ENCODE results near the gene TOMM40. TPM values are rescaled to one million over a fixed set of nuclear protein-coding genes. Genes with fewer than 3 reads are reported as not detected.
"Not testable (repeated sequence)": the region's sequence is repeated elsewhere in the genome, so short reads cannot be mapped to it uniquely, and the experiment has no call there.

The TOMM40 gene
- polyA plus RNA-seq, 4 donors, result 24.6 to 82.7 (median 29.0) TPM

DNA sequence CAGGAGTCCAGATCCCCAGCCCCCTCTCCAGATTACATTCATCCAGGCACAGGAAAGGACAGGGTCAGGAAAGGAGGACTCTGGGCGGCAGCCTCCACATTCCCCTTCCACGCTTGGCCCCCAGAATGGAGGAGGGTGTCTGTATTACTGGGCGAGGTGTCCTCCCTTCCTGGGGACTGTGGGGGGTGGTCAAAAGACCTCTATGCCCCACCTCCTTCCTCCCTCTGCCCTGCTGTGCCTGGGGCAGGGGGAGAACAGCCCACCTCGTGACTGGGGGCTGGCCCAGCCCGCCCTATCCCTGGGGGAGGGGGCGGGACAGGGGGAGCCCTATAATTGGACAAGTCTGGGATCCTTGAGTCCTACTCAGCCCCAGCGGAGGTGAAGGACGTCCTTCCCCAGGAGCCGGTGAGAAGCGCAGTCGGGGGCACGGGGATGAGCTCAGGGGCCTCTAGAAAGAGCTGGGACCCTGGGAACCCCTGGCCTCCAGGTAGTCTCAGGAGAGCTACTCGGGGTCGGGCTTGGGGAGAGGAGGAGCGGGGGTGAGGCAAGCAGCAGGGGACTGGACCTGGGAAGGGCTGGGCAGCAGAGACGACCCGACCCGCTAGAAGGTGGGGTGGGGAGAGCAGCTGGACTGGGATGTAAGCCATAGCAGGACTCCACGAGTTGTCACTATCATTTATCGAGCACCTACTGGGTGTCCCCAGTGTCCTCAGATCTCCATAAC lies 14.5 kb downstream of the TOMM40 start, which contains the start of gene APOE:
APOE (plus strand) TSS at position 360 of the 724 bp plus-strand sequence. CDS start 829 bp downstream, outside the sequence.
- Histone ChIP-seq H3K4me1 (ENCODE audit: control insufficient read depth in 3 of 3, insufficient read depth in 2 of 3, low read depth in 1 of 3, low read length in 2 of 3) (peaks cover 0 to 22% (median 0%) of the 10 kb centered on the region in 3 donors), H3K36me3 (ENCODE audit: control insufficient read depth in 3 of 3, insufficient read depth in 2 of 3, low read depth in 1 of 3, low read length in 3 of 3) (peaks cover 0 to 32% (median 3%) of the 10 kb centered on the region in 3 donors), H3K27ac (ENCODE audit: low read depth in 1 of 3, low read length in 2 of 3) (peak within 1 kb of the TSS in 1 of 3 donors; percentile 65), H3K9me3 (ENCODE audit: control insufficient read depth in 2 of 2, insufficient read depth in 1 of 2, low read depth in 1 of 2, low read length in 1 of 2) (no peaks in the 10 kb centered on the region), H3K27me3 (ENCODE audit: control insufficient read depth in 3 of 3, insufficient read depth in 3 of 3, low read length in 3 of 3) (peaks cover 0 to 5% (median 5%) of the 10 kb centered on the region in 3 donors), H3K4me3 (ENCODE audit: low read depth in 1 of 3, low read length in 3 of 3) (peak within 1 kb of the TSS in 2 of 3 donors; percentile 10 to 35)
- no peak for FAIRE-seq
- DNase-seq, result peak in 1 of 2 donors; percentile 53
- WGBS, 3 donors, result 2 to 7% (median 2%) methylated on average over 17 to 20 of the region's 20 CpGs

DNA sequence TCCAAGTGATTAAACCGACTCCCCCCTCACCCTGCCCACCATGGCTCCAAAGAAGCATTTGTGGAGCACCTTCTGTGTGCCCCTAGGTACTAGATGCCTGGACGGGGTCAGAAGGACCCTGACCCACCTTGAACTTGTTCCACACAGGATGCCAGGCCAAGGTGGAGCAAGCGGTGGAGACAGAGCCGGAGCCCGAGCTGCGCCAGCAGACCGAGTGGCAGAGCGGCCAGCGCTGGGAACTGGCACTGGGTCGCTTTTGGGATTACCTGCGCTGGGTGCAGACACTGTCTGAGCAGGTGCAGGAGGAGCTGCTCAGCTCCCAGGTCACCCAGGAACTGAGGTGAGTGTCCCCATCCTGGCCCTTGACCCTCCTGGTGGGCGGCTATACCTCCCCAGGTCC lies 16.6 kb downstream of the TOMM40 start:
- no peak for FAIRE-seq
- DNase-seq, result no peak
- H3K36me3 ChIP-seq (ENCODE audit: control insufficient read depth in 3 of 3, insufficient read depth in 2 of 3, low read depth in 1 of 3, low read length in 3 of 3), result peaks cover 0 to 14% (median 0%) of the 10 kb centered on the region in 3 donors
- 92 to 93% (median 92%) methylated on average over 12 of the region's 12 CpGs for WGBS, 3 donors
- peaks cover 0 to 5% (median 5%) of the 10 kb centered on the region in 3 donors for H3K27me3 ChIP-seq (ENCODE audit: control insufficient read depth in 3 of 3, insufficient read depth in 3 of 3, low read length in 3 of 3)
- no peak overlapping the region for H3K27ac ChIP-seq (ENCODE audit: low read depth in 1 of 3, low read length in 2 of 3)
- H3K9me3 ChIP-seq (ENCODE audit: control insufficient read depth in 2 of 2, insufficient read depth in 1 of 2, low read depth in 1 of 2, low read length in 1 of 2), result no peaks in the 10 kb centered on the region
- H3K4me3 ChIP-seq (ENCODE audit: low read depth in 1 of 3, low read length in 3 of 3), result no peak overlapping the region
- peaks cover 0 to 22% (median 0%) of the 10 kb centered on the region in 3 donors for H3K4me1 ChIP-seq (ENCODE audit: control insufficient read depth in 3 of 3, insufficient read depth in 2 of 3, low read depth in 1 of 3, low read length in 2 of 3)

DNA sequence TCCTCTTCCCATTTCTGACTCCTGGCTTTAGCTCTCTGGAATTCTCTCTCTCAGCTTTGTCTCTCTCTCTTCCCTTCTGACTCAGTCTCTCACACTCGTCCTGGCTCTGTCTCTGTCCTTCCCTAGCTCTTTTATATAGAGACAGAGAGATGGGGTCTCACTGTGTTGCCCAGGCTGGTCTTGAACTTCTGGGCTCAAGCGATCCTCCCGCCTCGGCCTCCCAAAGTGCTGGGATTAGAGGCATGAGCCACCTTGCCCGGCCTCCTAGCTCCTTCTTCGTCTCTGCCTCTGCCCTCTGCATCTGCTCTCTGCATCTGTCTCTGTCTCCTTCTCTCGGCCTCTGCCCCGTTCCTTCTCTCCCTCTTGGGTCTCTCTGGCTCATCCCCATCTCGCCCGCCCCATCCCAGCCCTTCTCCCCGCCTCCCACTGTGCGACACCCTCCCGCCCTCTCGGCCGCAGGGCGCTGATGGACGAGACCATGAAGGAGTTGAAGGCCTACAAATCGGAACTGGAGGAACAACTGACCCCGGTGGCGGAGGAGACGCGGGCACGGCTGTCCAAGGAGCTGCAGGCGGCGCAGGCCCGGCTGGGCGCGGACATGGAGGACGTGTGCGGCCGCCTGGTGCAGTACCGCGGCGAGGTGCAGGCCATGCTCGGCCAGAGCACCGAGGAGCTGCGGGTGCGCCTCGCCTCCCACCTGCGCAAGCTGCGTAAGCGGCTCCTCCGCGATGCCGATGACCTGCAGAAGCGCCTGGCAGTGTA lies 17.2 kb downstream of the TOMM40 start:
- FAIRE-seq, result no peak

DNA sequence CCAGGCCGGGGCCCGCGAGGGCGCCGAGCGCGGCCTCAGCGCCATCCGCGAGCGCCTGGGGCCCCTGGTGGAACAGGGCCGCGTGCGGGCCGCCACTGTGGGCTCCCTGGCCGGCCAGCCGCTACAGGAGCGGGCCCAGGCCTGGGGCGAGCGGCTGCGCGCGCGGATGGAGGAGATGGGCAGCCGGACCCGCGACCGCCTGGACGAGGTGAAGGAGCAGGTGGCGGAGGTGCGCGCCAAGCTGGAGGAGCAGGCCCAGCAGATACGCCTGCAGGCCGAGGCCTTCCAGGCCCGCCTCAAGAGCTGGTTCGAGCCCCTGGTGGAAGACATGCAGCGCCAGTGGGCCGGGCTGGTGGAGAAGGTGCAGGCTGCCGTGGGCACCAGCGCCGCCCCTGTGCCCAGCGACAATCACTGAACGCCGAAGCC lies 17.8 kb downstream of the TOMM40 start:
- Histone ChIP-seq H3K4me3 (ENCODE audit: low read depth in 1 of 3, low read length in 3 of 3) (no peak overlapping the region), H3K27me3 (ENCODE audit: control insufficient read depth in 3 of 3, insufficient read depth in 3 of 3, low read length in 3 of 3) (peaks cover 0 to 5% (median 5%) of the 10 kb centered on the region in 3 donors), H3K36me3 (ENCODE audit: control insufficient read depth in 3 of 3, insufficient read depth in 2 of 3, low read depth in 1 of 3, low read length in 3 of 3) (peaks cover 0 to 3% (median 0%) of the 10 kb centered on the region in 3 donors), H3K4me1 (ENCODE audit: control insufficient read depth in 3 of 3, insufficient read depth in 2 of 3, low read depth in 1 of 3, low read length in 2 of 3) (peaks cover 0 to 21% (median 0%) of the 10 kb centered on the region in 3 donors), H3K9me3 (ENCODE audit: control insufficient read depth in 2 of 2, insufficient read depth in 1 of 2, low read depth in 1 of 2, low read length in 1 of 2) (no peaks in the 10 kb centered on the region), H3K27ac (ENCODE audit: low read depth in 1 of 3, low read length in 2 of 3) (no peak overlapping the region)
- FAIRE-seq (no peak), DNase-seq (no peak)
- WGBS, 3 donors, result 94 to 96% (median 96%) methylated on average over 32 to 44 of the region's 44 CpGs

More for the DNA sequence above, 17.2 kb downstream of the TOMM40 start:
- DNase-seq, result no peak
- Histone ChIP-seq H3K9me3 (ENCODE audit: control insufficient read depth in 2 of 2, insufficient read depth in 1 of 2, low read depth in 1 of 2, low read length in 1 of 2) (no peaks in the 10 kb centered on the region), H3K27ac (ENCODE audit: low read depth in 1 of 3, low read length in 2 of 3) (no peak overlapping the region), H3K4me3 (ENCODE audit: low read depth in 1 of 3, low read length in 3 of 3) (no peak overlapping the region), H3K36me3 (ENCODE audit: control insufficient read depth in 3 of 3, insufficient read depth in 2 of 3, low read depth in 1 of 3, low read length in 3 of 3) (peaks cover 0 to 7% (median 0%) of the 10 kb centered on the region in 3 donors), H3K4me1 (ENCODE audit: control insufficient read depth in 3 of 3, insufficient read depth in 2 of 3, low read depth in 1 of 3, low read length in 2 of 3) (peaks cover 0 to 22% (median 0%) of the 10 kb centered on the region in 3 donors), H3K27me3 (ENCODE audit: control insufficient read depth in 3 of 3, insufficient read depth in 3 of 3, low read length in 3 of 3) (peaks cover 0 to 5% (median 5%) of the 10 kb centered on the region in 3 donors)
- WGBS, 3 donors, result 94 to 95% (median 94%) methylated on average over 45 to 46 of the region's 46 CpGs

DNA sequence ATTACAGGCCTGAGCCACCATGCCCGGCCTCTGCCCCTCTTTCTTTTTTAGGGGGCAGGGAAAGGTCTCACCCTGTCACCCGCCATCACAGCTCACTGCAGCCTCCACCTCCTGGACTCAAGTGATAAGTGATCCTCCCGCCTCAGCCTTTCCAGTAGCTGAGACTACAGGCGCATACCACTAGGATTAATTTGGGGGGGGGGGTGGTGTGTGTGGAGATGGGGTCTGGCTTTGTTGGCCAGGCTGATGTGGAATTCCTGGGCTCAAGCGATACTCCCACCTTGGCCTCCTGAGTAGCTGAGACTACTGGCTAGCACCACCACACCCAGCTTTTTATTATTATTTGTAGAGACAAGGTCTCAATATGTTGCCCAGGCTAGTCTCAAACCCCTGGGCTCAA lies 18.7 kb downstream of the TOMM40 start:
- peaks cover 0 to 3% (median 0%) of the 10 kb centered on the region in 3 donors for H3K36me3 ChIP-seq (ENCODE audit: control insufficient read depth in 3 of 3, insufficient read depth in 2 of 3, low read depth in 1 of 3, low read length in 3 of 3)
- no peak for FAIRE-seq
- H3K4me3 ChIP-seq (ENCODE audit: low read depth in 1 of 3, low read length in 3 of 3), result no peak overlapping the region
- H3K9me3 ChIP-seq (ENCODE audit: control insufficient read depth in 2 of 2, insufficient read depth in 1 of 2, low read depth in 1 of 2, low read length in 1 of 2), result no peaks in the 10 kb centered on the region
- DNase-seq, result no peak
- WGBS, 3 donors, result 90% methylated on average over 5 of the region's 5 CpGs
- H3K27ac ChIP-seq (ENCODE audit: low read depth in 1 of 3, low read length in 2 of 3), result no peak overlapping the region
- H3K4me1 ChIP-seq (ENCODE audit: control insufficient read depth in 3 of 3, insufficient read depth in 2 of 3, low read depth in 1 of 3, low read length in 2 of 3), result peaks cover 2 to 29% (median 3%) of the 10 kb centered on the region in 3 donors
- peaks cover 0 to 5% (median 5%) of the 10 kb centered on the region in 3 donors for H3K27me3 ChIP-seq (ENCODE audit: control insufficient read depth in 3 of 3, insufficient read depth in 3 of 3, low read length in 3 of 3)

DNA sequence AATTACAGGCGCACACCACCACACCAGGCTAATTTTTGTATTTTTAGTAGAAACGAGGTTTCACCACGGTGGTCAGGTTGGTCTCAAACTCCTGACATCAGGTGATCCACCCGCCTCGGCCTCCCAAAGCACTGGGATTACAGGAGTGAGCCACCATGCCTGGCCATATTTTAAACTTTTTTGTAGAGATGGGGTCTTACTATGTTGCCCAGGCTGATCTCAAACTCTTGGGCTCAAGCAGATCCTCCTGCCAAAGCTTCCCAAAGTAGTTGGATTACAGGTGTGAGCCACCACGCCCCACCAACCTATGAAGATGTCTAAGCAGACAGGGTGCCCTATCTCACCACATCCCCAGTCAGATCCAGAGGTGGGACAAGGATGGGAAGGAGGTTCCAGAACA lies 20.8 kb downstream of the TOMM40 start:
- FAIRE-seq; H3K4me3 ChIP-seq (ENCODE audit: low read depth in 1 of 3, low read length in 3 of 3); H3K36me3 ChIP-seq (ENCODE audit: control insufficient read depth in 3 of 3, insufficient read depth in 2 of 3, low read depth in 1 of 3, low read length in 3 of 3); DNase-seq; H3K27me3 ChIP-seq (ENCODE audit: control insufficient read depth in 3 of 3, insufficient read depth in 3 of 3, low read length in 3 of 3); H3K9me3 ChIP-seq (ENCODE audit: control insufficient read depth in 2 of 2, insufficient read depth in 1 of 2, low read depth in 1 of 2, low read length in 1 of 2); H3K27ac ChIP-seq (ENCODE audit: low read depth in 1 of 3, low read length in 2 of 3): not testable (repeated sequence)
- WGBS, 3 donors, result 84 to 89% (median 88%) methylated on average over 6 of the region's 6 CpGs
- peaks cover 2 to 13% (median 3%) of the 10 kb centered on the region in 3 donors for H3K4me1 ChIP-seq (ENCODE audit: control insufficient read depth in 3 of 3, insufficient read depth in 2 of 3, low read depth in 1 of 3, low read length in 2 of 3)

DNA sequence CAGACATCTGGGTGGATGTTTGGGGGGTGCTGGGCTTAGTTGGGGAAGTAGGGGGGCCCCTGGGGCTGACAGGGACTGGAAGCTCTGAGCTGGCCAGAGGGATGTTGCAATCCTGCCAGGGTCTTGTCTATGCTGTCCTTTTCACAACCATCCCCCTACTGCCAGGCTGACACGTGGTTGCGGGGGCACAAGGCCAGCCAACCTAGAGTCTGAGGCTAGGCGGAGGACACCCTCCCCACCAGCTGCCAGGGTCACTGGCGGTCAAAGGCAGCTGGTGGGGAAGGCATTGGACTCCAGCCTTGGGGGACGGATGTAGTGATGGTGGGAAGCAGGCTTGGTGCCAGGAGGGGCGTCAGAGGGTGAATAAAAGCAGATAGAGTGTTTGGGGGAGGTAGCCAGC lies 21.8 kb downstream of the TOMM40 start:
- Histone ChIP-seq H3K9me3 (ENCODE audit: control insufficient read depth in 2 of 2, insufficient read depth in 1 of 2, low read depth in 1 of 2, low read length in 1 of 2) (no peaks in the 10 kb centered on the region), H3K4me3 (ENCODE audit: low read depth in 1 of 3, low read length in 3 of 3) (no peak overlapping the region), H3K36me3 (ENCODE audit: control insufficient read depth in 3 of 3, insufficient read depth in 2 of 3, low read depth in 1 of 3, low read length in 3 of 3) (peaks cover 0 to 3% (median 0%) of the 10 kb centered on the region in 3 donors), H3K4me1 (ENCODE audit: control insufficient read depth in 3 of 3, insufficient read depth in 2 of 3, low read depth in 1 of 3, low read length in 2 of 3) (peaks cover 2 to 13% (median 3%) of the 10 kb centered on the region in 3 donors), H3K27me3 (ENCODE audit: control insufficient read depth in 3 of 3, insufficient read depth in 3 of 3, low read length in 3 of 3) (no peaks in the 10 kb centered on the region), H3K27ac (ENCODE audit: low read depth in 1 of 3, low read length in 2 of 3) (no peak overlapping the region)
- FAIRE-seq (no peak), DNase-seq (no peak)
- WGBS, 3 donors, result 57 to 71% (median 61%) methylated on average over 6 of the region's 6 CpGs
